C4-2B (cell line): Measurements from ENCODE around the gene AFF1.

Experiments
- H3K27ac ChIP-seq: fragments of 450-650 bp; 2 replicates; pipeline ENCODE4 v1.5.1; 2017
- CTCF ChIP-seq: fragments of 450-650 bp; conservative IDR thresholded peaks from 2 replicates; pipeline ENCODE4 v1.5.1; 2017; ENCODE audit warnings: mild to moderate bottlenecking
- ZFX ChIP-seq: fragments of 450-650 bp; IDR thresholded peaks from 2 replicates; pipeline ENCODE4 v1.6.1; 2017

Gene AFF1

GRCh38 chr4:87005690-87006425 is 71.0 kb downstream of the AFF1 start:
- TF ChIP-seq CTCF: no peak
- TF ChIP-seq ZFX: no peak
- H3K27ac ChIP-seq: peak overlapping the region; percentile 96

- H3K27ac ChIP-seq: peak overlapping the region; percentile 96
- TF ChIP-seq ZFX: no peak
- no peak; the same call in 1 of the 2 replicates for TF ChIP-seq CTCF
Measured at GRCh38 chr4:87006426-87006675, 71.5 kb downstream of the AFF1 start.

- peak overlapping the region; percentile 96 for H3K27ac ChIP-seq
- TF ChIP-seq CTCF: peak; percentile 34
- peak; percentile 41 for TF ChIP-seq ZFX
Measured at GRCh38 chr4:87006676-87007527, 72.1 kb downstream of the AFF1 start.

GRCh38 chr4:87007528-87008446 is 73.0 kb downstream of the AFF1 start:
- TF ChIP-seq ZFX (no peak), CTCF (no peak)
- peak overlapping the region; percentile 96 for H3K27ac ChIP-seq

- TF ChIP-seq ZFX: no peak
- no peak for TF ChIP-seq CTCF
- no peak overlapping the region for H3K27ac ChIP-seq
Measured at GRCh38 chr4:87009095-87009648, 74.4 kb downstream of the AFF1 start.

GRCh38 chr4:87010192-87010591 is 75.4 kb downstream of the AFF1 start:
- no peak for TF ChIP-seq ZFX
- TF ChIP-seq CTCF: no peak
- H3K27ac ChIP-seq: no peak overlapping the region
